ENCODE results near the gene UMODL1. TPM values are rescaled to one million over a fixed set of nuclear protein-coding genes. Genes with fewer than 3 reads are reported as not detected.

The UMODL1 gene
- total RNA-seq, 3 donors from 2014 or later = 0.14 to 0.90 (median 0.16) TPM

DNA sequence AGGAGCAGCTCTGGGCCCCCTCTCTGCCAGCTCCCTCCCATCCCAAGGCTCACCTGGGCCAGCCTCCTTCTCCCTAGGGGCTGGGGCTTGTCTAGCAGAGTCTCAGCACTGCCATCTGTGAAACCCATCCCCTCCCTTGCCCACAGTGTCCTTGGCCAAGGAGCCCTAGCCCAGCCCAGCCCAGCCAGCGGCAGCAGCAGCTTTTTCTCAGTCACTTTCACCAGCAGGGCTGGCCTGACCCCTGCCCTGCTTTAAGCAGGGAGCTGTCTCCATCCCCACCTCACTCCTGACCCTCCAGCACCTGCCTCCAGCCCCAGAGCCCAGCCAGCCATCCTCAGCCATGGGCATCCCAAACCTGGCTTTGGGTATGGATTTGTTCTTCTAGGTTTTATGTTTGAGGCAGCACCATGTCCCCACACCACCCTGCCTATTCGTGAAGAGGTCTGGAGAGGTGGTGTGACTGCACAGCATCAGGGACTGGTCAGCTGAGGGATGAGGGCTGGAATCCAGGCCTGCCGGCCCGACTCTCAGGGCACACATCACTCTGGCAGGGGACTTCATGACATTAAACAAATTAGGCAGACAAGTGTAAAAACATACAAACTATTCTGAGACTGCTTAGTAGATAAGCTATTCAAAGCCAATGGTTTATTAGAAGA is 111.7 kb downstream of the UMODL1 start:
- H3K9me3 ChIP-seq = no peaks in the 10 kb centered on the region
- intact Hi-C loops (cut with DNase I, micrococcal nuclease) = no loop called here
- H3K4me1 ChIP-seq (ENCODE audit: low read depth) = no peaks in the 10 kb centered on the region
- TF ChIP-seq, protein P1, sequence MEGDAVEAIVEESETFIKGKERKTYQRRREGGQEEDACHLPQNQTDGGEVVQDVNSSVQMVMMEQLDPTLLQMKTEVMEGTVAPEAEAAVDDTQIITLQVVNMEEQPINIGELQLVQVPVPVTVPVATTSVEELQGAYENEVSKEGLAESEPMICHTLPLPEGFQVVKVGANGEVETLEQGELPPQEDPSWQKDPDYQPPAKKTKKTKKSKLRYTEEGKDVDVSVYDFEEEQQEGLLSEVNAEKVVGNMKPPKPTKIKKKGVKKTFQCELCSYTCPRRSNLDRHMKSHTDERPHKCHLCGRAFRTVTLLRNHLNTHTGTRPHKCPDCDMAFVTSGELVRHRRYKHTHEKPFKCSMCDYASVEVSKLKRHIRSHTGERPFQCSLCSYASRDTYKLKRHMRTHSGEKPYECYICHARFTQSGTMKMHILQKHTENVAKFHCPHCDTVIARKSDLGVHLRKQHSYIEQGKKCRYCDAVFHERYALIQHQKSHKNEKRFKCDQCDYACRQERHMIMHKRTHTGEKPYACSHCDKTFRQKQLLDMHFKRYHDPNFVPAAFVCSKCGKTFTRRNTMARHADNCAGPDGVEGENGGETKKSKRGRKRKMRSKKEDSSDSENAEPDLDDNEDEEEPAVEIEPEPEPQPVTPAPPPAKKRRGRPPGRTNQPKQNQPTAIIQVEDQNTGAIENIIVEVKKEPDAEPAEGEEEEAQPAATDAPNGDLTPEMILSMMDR (IDR thresholded peaks at IDR 0.05) = no peak
- ATAC-seq (no peak), DNase-seq (no peak)
- no peaks in the 10 kb centered on the region for H3K36me3 ChIP-seq (ENCODE audit: low read depth)
- no peak overlapping the region for H3K4me3 ChIP-seq

DNA sequence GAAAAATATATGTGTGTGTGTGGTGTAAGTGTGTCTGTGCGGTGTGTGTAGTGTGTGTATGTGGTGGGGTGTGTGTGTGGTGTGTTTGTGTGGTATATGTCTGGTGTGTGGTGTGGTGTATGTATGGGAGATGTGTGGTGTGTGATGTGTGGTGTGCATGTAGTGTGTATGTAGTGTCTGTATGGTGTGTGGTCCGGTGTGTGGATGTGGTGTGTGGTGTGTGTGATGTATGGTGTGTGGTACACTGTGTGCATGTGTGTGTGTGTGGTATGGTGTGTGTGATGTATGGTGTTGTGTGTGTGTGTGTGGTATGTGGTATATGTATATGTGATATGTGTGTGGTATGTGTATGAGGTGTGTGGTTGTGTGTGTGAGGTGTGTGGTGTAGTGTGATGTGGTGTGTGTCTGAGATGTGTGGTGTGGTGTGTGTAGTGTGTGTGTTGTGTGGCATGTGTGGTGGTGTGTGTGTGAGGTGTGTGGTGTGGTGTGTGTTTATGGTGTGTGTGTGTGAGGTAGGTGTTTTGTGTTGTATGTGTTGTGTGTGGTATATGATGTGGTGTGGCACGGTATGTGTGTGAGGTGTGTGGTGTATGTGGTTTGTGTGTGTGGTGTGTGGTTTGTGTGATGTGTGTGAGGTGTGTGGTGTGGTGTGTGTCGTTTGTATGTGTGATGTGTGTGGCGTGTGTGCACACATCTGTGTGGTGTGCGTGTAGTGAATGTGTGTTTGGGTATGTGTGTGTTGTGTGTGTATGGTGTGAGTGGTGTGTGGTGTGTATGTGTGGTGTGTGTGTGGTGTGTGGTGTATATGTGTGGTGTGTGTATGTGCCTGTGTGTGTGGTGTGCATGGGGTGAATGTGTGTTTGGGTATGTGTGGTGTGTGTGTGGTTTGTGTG is 112.5 kb downstream of the UMODL1 start:
- TF ChIP-seq, protein P1 (IDR thresholded peaks at IDR 0.05) = no peak
- Histone ChIP-seq H3K4me1 (ENCODE audit: low read depth) (no peaks in the 10 kb centered on the region), H3K9me3 (no peaks in the 10 kb centered on the region), H3K4me3 (no peak overlapping the region), H3K36me3 (ENCODE audit: low read depth) (no peaks in the 10 kb centered on the region)
- ATAC-seq (no peak), DNase-seq (no peak)
- intact Hi-C loops (cut with DNase I, micrococcal nuclease) = no loop called here

DNA sequence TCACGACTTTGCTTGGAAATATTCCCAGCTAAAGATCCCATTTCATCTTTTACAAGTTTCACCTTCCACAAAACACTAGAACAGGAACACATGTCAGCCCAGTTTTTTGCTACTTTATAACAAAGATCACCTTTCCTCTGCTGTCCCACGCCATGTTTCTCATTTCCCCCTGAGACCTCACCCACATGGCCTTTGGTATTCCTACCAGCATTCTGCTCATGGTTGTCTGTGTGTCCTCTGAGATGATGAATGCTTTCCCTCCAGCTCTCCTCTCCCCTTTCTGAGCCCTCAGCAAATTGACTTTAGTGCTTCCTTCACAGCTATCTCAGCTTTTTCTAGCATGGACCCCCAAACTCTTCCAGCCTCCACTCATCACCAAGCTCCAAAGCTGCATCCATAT is 115.5 kb downstream of the UMODL1 start:
- Histone ChIP-seq H3K36me3 (ENCODE audit: low read depth) (no peaks in the 10 kb centered on the region), H3K4me1 (ENCODE audit: low read depth) (no peaks in the 10 kb centered on the region), H3K4me3 (no peak overlapping the region), H3K9me3 (no peaks in the 10 kb centered on the region)
- intact Hi-C loops (cut with DNase I, micrococcal nuclease) = no loop called here
- ATAC-seq = no peak
- DNase-seq = no peak
- TF ChIP-seq, protein P1 (IDR thresholded peaks at IDR 0.05) = no peak

DNA sequence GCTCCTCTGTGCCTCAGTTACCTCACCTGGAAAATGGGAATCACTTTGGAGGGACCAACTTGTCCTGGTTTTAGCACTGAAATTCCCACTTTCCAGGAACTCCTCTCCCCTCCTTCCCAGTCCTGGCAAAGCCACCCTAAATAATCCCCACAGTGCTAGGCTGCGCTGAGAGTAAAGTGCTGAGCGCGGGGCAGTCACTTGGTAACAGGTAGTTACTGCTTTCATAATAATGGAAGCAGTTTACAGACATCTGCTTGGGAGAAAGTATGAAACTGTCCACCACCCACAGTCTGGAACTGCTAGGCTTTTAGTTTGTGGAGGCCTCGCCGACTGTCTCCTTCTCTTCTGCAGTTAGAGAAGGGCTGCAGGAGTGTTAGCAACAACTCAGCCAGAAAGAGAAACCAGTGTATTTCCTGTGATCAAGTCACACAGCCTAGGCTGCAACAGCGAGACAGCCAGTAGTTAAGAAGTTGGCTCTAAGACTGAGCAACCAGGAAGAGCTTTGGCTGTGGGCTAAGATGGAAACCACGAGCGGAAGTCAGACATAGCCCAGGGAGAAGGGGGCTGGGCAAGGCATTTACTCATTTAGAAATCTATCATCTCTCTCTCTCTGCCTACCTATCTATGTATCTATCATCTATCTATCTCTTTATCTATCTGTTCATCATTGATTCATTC is 117.0 kb downstream of the UMODL1 start:
- peak in 1 of 3 donors; percentile 71 for DNase-seq
- Histone ChIP-seq H3K9me3 (no peaks in the 10 kb centered on the region), H3K4me1 (ENCODE audit: low read depth) (no peaks in the 10 kb centered on the region), H3K36me3 (ENCODE audit: low read depth) (no peaks in the 10 kb centered on the region), H3K4me3 (no peak overlapping the region)
- TF ChIP-seq, protein P1 (IDR thresholded peaks at IDR 0.05) = no peak
- peak; percentile 88 for ATAC-seq
- intact Hi-C loops (cut with DNase I, micrococcal nuclease) = no loop called here

DNA sequence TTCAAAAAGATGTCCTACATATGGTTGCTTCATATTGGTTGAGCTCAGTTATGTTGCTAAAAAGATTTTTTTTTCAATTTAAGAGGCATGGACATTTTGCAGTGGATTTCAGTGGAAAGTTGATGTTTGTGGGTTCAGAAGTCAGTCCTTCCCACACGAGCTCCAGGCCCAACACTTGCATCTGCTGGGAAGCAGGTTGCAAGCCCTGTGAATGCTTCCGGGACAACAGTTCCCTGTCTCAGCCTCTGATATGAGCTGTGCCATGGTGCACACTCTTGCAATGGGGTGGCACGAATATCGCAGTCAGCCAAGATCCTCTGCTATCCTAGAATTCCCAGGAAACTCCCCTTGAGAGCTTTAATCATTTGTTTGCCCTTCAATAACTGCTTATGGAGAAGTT is 117.5 kb downstream of the UMODL1 start:
- intact Hi-C loops (cut with DNase I, micrococcal nuclease) = no loop called here
- no peak for DNase-seq
- Histone ChIP-seq H3K4me3 (no peak overlapping the region), H3K36me3 (ENCODE audit: low read depth) (no peaks in the 10 kb centered on the region), H3K9me3 (no peaks in the 10 kb centered on the region), H3K4me1 (ENCODE audit: low read depth) (no peaks in the 10 kb centered on the region)
- no peak for ATAC-seq
- TF ChIP-seq, protein P1 (IDR thresholded peaks at IDR 0.05) = no peak

Measured in mucosa of descending colon (tissue), 3 donors.